ENCODE results near the gene TULP3.

GRCh38 chr12:2959192-2959504 is 68.5 kb downstream of the TULP3 start, which contains the start of gene TEAD4:
- TF ChIP-seq CTCF (IDR thresholded peaks at IDR 0.05; ENCODE audit: insufficient read depth, low read length), result no peak
- TF ChIP-seq GABPA (IDR thresholded peaks at IDR 0.05; ENCODE audit: low read depth), result no peak
- TF ChIP-seq POLR2AphosphoS5 (IDR thresholded peaks at IDR 0.05; ENCODE audit: low read depth), result no peak
- TF ChIP-seq REST (IDR thresholded peaks at IDR 0.05; ENCODE audit: insufficient replicate concordance, low read depth), result no peak
